Fibroblast of skin of scalp (primary cell): ENCODE results near the gene PDXK.

ENCODE experiments used
- DNase-seq: peaks from one replicate; pipeline ENCODE4 v3.0.0-alpha.2; 2013

Gene PDXK

DNA sequence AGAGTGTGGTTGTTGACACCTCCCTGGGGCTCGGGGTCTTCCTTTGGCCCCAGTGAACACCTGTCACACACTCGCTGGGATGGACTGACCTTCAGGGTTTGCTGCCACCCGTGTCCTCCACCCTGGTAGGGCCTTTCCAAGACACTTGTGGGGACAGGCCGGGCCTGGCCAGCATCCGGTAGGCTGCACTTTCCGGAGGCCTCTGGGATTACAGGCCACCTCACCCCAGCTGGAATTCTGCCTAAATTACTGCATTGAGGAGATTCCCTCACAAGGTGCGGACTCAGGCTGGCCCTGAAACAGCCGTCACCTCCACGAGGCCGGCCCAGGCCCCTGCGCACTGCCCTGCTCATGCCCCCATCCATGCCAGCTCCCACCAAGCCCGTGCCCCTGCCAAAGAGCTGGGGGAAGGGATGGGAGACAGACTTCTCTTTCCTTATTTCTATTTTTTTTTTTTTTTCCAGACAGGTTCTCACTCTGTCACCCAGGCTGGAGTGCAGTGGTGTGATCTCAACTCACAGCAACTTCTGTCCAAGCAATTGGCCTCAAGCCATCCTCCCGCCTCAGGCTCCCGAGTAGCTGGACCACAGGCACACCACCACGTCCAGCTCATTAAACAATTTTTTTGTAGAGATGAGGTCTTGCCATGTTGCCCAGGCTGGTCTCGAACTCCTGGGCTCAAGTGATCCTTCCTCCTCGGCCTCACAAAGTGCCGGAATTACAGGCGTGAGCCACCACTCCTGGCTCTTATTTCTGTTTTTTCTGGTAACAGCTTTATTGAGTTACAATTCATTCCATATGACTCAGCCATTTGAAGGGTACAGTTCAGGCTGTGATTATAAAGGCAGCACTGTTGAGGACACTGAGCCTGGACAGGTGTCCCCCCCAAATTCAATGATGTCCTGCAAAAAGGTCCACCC lies 45.9 kb downstream of the PDXK start:
- peak; percentile 24 for DNase-seq

DNA sequence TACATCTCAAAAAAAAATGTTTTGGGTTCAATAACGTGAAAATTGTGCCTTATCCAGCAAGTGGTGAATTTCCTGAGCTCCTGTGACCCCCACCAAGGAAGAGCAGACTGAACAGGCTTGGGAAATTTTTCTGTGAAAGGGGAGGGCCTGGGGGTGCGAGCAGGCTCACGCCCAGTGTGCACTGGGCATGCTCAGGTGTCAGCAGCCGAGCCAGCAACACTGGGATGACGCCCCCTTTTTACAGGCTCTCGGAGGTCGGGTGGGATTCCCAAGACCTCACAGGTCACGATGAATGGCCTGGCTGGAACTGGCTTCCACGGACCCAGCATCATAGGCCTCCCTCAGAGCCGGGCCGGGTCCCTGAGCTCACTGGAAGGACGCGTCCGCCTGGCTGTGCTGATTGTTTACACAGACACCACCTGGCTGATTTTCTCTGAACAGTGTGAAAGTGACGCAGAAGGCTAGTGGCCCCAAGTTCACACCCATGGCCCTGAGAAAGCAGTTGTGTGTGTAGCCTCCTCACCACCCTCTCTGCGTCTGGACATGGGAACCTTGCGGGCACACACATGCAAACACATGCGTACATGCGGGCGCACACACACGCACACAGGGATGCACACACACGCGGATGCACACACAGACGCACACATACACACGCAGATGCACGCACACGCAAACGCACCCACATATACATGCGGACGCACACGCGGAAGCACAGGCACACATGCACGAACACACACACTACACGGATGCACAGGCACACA lies 48.0 kb downstream of the PDXK start:
- DNase-seq, result no peak

DNA sequence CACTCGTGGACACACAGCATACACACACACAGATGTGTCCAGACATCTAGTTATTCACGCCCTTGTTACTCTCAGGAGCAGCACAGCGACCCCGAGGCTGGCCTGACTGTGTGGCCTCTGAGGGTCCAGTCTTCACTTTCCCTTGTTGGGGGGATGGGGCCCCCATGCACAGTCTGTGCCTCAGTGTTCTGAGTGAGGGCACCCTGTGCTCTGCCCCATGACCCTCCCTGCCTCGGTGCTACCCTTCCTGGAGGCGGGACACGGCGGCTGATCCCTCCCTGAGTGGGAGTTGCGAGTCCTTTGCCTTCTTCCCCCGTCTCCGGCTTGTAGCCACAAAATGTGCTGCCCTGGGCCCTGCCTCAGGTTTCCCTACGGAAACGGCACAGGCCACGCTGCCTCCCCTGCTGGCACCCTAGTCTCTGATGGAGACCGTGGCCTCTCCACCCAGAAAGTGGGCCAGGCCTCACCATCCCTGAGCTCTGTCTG lies 48.6 kb downstream of the PDXK start:
- no peak for DNase-seq

DNA sequence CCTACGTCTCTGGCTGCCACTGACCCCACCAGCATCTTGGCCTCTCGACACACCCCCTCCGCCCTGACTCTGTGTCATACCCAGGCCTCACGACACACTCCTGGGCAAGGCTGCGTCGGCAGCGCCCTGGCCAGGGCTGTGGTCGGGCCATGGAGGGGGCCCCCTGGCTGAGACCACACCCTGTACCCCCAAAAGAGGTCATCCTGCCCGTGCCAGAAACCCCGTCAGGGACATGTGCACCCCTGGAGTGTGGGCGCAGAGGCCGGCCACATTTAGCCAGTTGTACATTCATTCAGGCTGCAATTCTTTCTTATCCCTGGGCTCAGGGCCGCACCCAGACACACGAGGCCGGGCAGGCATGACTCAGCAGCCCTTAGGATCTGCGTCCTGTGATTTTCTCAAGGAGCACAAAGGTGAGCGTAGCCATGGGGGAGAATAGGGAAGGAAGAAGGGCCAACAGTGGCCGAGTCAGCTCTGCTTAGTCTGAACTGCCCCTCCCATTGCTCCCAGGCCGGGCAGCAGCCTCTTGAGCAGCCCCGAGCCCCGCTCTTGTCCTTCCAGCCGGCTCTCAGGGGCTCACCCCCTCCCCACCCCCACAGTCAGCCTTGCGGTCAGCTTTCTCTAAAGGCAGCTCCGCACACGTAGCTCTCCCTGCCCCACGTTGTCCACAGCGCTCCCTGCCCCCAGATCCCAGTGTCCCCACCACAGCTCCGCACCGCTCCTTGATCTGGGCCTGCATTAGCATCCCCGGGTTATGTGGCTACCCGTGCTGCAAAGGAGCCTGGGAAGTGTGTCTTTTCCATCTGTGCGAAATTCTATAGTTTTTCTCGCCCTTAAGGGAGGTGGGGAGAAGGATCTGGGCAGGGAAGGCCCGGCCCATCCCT lies 49.3 kb downstream of the PDXK start:
- DNase-seq, result peak; percentile 56

- DNase-seq, result no peak
These were observed 49.9 kb downstream of the PDXK start for GRCh38 chr21:43768868-43769167.

GRCh38 chr21:43769325-43769958 lies 50.5 kb downstream of the PDXK start:
- DNase-seq, result no peak

- no peak for DNase-seq
These were observed 51.2 kb downstream of the PDXK start for GRCh38 chr21:43770066-43770655.

GRCh38 chr21:43771199-43771675 lies 52.3 kb downstream of the PDXK start:
- DNase-seq, result no peak

DNA sequence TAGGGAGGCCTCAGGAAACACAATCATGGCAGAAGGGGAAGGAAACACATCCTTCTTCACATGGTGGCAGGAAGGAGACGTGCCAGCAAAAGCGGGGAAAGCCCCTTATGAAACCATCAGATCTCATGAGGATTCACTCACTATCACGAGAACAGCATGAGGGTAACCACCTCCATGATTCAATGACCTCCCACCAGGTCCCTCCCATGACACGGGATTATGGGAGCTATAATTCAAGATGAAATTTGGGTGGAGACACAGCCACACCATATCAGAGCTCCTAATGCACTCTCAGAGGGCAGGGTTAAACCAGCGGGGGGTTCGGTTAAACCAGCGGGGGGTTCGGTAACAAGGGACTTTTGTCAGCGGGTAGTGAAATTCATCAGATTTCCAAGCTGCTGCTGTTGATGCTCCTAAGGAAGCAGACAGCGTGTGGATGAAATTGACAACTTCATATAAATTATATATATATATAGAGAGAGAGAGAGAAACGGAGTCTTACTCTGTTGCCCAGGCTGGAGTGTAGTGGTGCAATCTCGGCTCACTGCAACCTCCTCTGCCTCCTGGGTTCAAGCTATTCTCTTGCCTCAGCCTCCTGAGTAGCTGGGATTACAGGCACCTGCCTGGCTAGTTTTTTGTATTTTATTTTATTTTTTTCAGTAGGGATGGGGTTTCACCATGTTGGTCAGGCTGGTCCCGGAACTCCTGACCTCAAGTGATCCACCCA lies 52.9 kb downstream of the PDXK start:
- peak; percentile 21 for DNase-seq

DNA sequence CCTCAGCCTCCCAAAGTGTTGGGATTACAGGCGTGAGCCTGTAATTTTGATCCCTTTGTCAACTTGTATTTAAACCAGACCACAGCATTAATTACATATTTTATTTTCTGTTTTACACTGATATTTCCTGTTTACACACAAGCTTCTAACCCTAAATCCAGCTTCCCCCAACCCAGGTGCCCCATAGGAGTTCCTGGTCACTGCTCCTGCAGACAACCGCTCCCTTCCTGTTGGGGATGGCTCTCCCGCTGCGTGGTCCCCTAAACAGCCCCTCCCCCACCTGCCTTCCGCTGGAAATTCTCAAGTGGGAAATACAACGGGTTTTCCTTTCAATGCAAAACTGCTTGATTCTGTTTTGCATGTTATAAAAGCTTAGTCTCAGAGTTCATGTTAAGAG lies 53.5 kb downstream of the PDXK start:
- DNase-seq, result no peak

DNA sequence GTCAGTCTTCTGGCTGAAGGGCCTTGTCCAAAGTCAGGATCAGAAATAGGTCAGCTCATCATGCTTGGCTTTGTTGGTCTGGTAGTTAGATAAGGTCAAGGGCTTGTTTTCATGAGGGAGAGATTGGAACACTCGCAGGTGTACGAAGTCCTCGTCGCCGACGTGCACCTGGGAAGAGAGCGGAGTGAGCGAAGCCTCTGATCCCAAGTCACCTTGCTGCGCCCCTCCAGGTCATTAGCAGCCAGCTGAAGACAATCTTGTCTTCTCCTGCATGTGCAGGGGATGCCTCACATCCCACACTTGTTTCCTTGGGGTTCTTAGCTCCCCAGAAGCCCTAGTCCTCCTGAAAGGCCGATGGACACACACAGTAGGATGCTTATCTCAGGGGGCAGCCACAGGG lies 55.2 kb downstream of the PDXK start:
- DNase-seq, result no peak

GRCh38 chr21:43775190-43775589 lies 56.3 kb downstream of the PDXK start:
- no peak for DNase-seq

DNA sequence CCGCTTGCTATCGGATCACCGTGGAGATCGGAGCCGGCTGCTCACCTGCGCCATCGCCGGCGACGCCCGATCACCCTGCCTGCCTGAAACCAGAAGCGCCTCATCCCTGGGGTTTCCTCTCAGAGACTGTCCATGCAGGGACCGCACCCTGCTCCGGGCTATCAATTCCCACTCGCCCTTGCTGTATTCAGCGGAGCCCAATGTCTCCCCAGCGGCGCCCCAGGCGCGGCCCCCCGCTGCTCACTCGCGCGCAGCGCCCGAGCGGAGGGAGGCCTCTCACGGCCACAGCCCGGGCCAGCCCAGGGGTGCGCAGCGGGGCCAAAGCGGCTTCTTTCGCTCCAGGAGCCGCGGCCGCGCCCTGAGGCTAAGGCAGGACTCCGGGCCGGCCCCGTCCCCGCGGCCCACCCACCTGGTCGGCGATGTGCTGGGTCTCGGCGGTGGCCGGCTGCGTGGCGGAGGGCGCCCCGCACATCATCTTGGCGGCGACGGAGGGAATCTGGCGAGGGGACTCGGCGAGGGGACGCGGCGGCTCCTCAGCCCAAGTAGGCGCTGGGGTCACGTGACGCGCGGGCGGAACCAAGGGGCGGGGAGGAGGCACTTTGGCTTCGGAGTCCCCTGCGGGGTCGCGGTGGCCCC lies 57.0 kb downstream of the PDXK start, which contains the start of gene CSTB:
TSS of gene CSTB (minus strand) at position 514 of the 636 bp plus-strand sequence. CDS start at position 475, 39 bp downstream.
- DNase-seq, result peak; percentile 69

DNA sequence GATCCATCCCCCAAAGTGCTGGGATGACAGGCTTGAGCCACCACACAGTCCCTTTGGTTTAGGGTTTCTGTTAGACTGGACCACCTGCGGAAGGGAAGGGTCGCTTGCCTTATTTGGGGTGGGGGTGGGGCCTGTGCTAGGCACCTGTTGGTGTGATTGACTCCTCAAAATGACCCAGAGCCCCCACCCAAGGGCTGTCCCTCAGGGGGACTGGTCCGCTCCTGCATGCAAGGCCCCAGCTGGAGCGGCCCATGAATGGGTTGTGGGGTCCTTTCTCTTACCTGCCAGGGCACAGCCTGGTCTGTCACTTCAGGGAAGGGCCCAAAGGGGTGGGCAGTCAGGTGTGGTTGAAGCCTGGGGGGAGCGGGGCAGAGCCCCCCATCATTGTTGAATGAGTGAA lies 59.0 kb downstream of the PDXK start:
- DNase-seq, result no peak

GRCh38 chr21:43778469-43779335 lies 59.8 kb downstream of the PDXK start:
- peak; percentile 58 for DNase-seq

GRCh38 chr21:43779660-43780059 lies 60.7 kb downstream of the PDXK start:
- no peak for DNase-seq

DNA sequence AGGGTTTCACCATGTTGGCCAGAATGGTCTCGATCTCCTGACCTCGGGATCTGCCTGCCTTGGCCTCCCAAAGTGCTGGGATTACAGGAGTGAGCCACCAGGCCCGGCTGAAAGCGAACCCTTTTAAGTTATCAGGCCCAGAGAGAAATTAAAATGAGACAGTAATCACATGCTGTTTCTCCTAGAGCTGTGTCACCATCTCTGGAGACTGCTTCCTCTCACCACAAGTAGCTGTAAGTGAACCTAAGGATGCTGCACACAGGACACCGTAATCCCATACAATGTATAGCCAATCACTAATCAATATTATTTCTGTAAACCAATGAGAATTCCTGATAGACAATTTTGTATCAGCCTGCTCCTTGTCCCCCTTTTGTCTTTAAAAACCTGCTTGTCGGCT lies 62.9 kb downstream of the PDXK start:
- no peak for DNase-seq

- no peak for DNase-seq
These were observed 63.6 kb downstream of the PDXK start for GRCh38 chr21:43782431-43783097.
